Naive thymus-derived CD4-positive, alpha-beta T cell (primary cell): ENCODE measurements around the gene HPS1. TPM values are rescaled to one million over a fixed set of nuclear protein-coding genes. Genes with fewer than 3 reads are reported as not detected.

Experiments
- ATAC-seq: fragments of 150-1000 bp; cut with Tn5 transposase; 2 replicates; pipeline ENCODE4 v1.10.0; 2021; ENCODE audit warnings: mild to moderate bottlenecking, moderate library complexity
- CTCF ChIA-PET: fragments of 350-600 bp; sonication (Branson Sonifier 250); formaldehyde crosslinking; loops from one replicate; lab custom pipeline; 2021; ENCODE audit warnings: antibody characterized with exemption; lab: Charles Lee
- POLR2A ChIA-PET: fragments of 350-600 bp; sonication (Branson Sonifier 250); formaldehyde crosslinking; loops from one replicate; lab custom pipeline; 2021; ENCODE audit warnings: antibody characterized with exemption, inconsistent platforms; lab: Charles Lee
- DNase-seq, 9 donors: peaks; one replicate each; pipeline versions ENCODE4 v3.0.0 to v3.0.0-alpha.2; 2020 to 2022; ENCODE audit warnings: mixed read lengths in 1 of 9
- H3K27ac ChIP-seq: one replicate; pipeline ENCODE4 v1.7.0; 2013; ENCODE audit warnings: mild to moderate bottlenecking, low read depth, low read length, moderate library complexity
- H3K27me3 ChIP-seq, 2 donors: one replicate each; pipeline ENCODE4 v1.7.0; 2013; ENCODE audit warnings: low read length in 2 of 2, mild to moderate bottlenecking in 2 of 2, moderate library complexity in 2 of 2; ENCODE audit not compliant: control insufficient read depth in 2 of 2, insufficient read depth in 2 of 2
- H3K36me3 ChIP-seq, 3 experiments: 1 replicate in 2 of 3; 2 replicates in 1 of 3; pipeline ENCODE4 v1.7.0; 2013; ENCODE audit warnings: low read length in 3 of 3, mild to moderate bottlenecking in 3 of 3, moderate library complexity in 1 of 3; ENCODE audit not compliant: insufficient read depth in 3 of 3, control insufficient read depth in 2 of 3
- H3K4me1 ChIP-seq, 2 donors: one replicate each; pipeline ENCODE4 v1.7.0; 2013; ENCODE audit warnings: low read length in 2 of 2, mild to moderate bottlenecking in 2 of 2, moderate library complexity in 1 of 2; ENCODE audit not compliant: control insufficient read depth in 2 of 2, insufficient read depth in 2 of 2
- H3K4me3 ChIP-seq: 2 replicates; pipeline ENCODE4 v1.7.0; 2013; ENCODE audit warnings: mild to moderate bottlenecking, low read length
- H3K9me3 ChIP-seq, 3 experiments: 1 replicate in 2 of 3; 2 replicates in 1 of 3; pipeline ENCODE4 v1.7.0; 2013; ENCODE audit warnings: low read length in 3 of 3; ENCODE audit not compliant: control insufficient read depth in 2 of 3
- H3K27ac Mint-ChIP-seq, 9 donors: one replicate each; pipeline ENCODE4 v1.8.0; 2020 to 2022; ENCODE audit warnings: mixed read lengths in 9 of 9, mild to moderate bottlenecking in 8 of 9, moderate library complexity in 5 of 9, inconsistent platforms in 2 of 9
- H3K27me3 Mint-ChIP-seq, 5 donors: one replicate each; pipeline ENCODE4 v1.8.0; 2021 to 2022; ENCODE audit warnings: mixed read lengths in 5 of 5, mild to moderate bottlenecking in 1 of 5
- H3K36me3 Mint-ChIP-seq, 5 donors: one replicate each; pipeline ENCODE4 v1.8.0; 2020 to 2022; ENCODE audit warnings: mixed read lengths in 5 of 5, mild to moderate bottlenecking in 3 of 5, inconsistent platforms in 1 of 5
- H3K4me1 Mint-ChIP-seq, 7 donors: one replicate each; pipeline ENCODE4 v1.8.0; 2020 to 2022; ENCODE audit warnings: mixed read lengths in 7 of 7, mild to moderate bottlenecking in 3 of 7, inconsistent platforms in 1 of 7
- H3K4me3 Mint-ChIP-seq, 10 donors: one replicate each; pipeline ENCODE4 v1.8.0; 2020 to 2022; ENCODE audit warnings: mild to moderate bottlenecking in 10 of 10, mixed read lengths in 10 of 10, moderate library complexity in 6 of 10, inconsistent platforms in 2 of 10
- H3K9me3 Mint-ChIP-seq, 11 donors: one replicate each; pipeline ENCODE4 v1.8.0; 2020 to 2022; ENCODE audit warnings: mixed read lengths in 11 of 11, mild to moderate bottlenecking in 4 of 11, inconsistent platforms in 1 of 11, moderate library complexity in 1 of 11
- intact Hi-C, 2 donors: fragments of 100-400 bp; cut with micrococcal nuclease; formaldehyde crosslinking; loops; one replicate each; pipeline ENCODE4 v1.15.1; 2023
- polyA plus RNA-seq, 2 donors: library from polyadenylated mRNA; unstranded; fragments of 300-500 nt; fragmentation: Illumina TruSeq; gene quantifications; one replicate each; pipeline ENCODE4 v1.2.3, GENCODE V29; 2021
- total RNA-seq, 6 experiments: library from RNA in 5 of 6; stranded (reverse) in 5 of 6; gene quantifications; 1 replicate in 5 of 6; 2 replicates in 1 of 6; pipeline ENCODE4 v1.2.3 and lab custom pipeline; 2021 to 2026

Gene HPS1
- total and polyA plus RNA-seq, 7 experiments from 2014 or later: 54.3 to 107 (median 89.5) TPM

DNA sequence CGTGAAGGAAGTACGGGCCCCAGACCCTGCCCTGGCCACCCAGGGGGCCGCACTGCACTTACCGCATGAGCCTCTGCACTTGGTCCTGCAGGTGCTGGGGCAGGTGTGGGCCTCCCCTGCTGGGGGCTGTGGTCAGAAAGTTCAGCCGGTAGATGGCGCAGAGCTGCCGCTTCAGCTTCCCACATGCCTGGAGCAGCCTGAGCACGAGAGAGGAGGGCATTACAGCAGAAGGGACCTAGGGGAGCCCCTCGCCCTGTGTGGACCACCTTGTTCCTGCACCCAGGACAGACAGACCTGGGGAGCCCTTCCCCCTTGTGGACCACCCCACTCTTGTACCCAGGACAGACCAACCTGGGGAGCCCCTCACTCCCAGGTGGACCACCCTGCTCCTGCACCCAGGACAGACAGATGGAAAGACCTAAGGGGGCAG is 23.0 kb downstream of the HPS1 start:
- Mint-ChIP-seq H3K27ac (no peak overlapping the region), H3K36me3 (peaks cover 0 to 23% (median 3%) of the 10 kb centered on the region in 5 donors), H3K27me3 (no peaks in the 10 kb centered on the region), H3K4me3 (no peak overlapping the region), H3K4me1 (no peaks in the 10 kb centered on the region), H3K9me3 (no peaks in the 10 kb centered on the region)
- peaks cover 0 to 76% (median 7%) of the 10 kb centered on the region in 3 experiments for H3K36me3 ChIP-seq
- H3K27me3 ChIP-seq: no peaks in the 10 kb centered on the region
- ChIA-PET POLR2A (interaction anchor here (1.0 kb wide), 1 partner anchor 9 kb away, joined by 4 read pairs; the partner anchor contains the start of gene PYROXD2), CTCF (no interaction called here)
- H3K27ac ChIP-seq: no peak overlapping the region
- no peaks in the 10 kb centered on the region for H3K4me1 ChIP-seq
- ATAC-seq (no peak), DNase-seq (no peak)
- H3K9me3 ChIP-seq: no peaks in the 10 kb centered on the region
- no peak overlapping the region for H3K4me3 ChIP-seq
- intact Hi-C loops: no loop called here

DNA sequence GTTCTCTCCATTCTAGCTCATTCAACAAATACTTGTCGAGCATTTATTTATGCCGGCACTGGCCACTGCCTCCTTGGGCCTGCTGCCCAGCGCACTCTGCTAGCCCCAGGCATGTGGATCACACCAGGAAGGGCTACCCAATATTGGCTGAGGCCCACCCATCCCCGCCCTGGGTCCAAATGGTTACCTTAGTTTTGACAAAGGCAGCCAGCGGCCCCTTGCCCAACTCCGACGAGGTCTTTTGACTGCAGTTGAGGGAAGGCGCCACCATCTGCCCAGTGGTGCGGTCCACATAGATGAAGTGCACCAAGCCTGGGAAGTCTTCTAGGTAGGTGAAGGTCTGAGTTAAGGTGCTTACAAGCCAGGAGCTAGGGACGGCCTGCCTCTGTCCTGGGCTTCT is 24.6 kb downstream of the HPS1 start:
- ChIA-PET CTCF (no interaction called here), POLR2A (no interaction called here)
- peaks cover 0 to 79% (median 7%) of the 10 kb centered on the region in 3 experiments for H3K36me3 ChIP-seq

DNA sequence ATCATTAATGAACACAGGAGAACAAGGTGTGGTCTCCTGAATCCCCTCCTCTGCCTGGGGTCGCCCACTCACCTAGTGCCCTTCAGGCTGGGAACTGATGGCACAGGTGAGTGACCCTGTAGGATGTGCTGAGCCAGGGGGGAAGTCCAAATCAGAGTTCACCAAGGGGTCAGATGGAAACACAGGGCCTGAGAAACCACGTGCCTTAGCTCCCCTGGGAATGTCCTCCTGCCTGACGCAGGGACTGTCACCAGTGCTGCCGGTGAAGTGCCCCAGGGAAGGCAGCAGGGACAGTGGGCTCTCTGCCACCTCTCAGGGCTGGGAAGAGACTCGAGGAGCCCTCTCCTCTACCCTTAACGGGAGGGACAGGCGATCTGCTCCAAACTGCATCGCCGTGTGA is 25.9 kb downstream of the HPS1 start:
- no peak for ATAC-seq
- H3K4me3 Mint-ChIP-seq: no peak overlapping the region
- no peak for DNase-seq
- Histone ChIP-seq H3K4me1 (no peaks in the 10 kb centered on the region), H3K9me3 (no peaks in the 10 kb centered on the region), H3K4me3 (no peak overlapping the region), H3K36me3 (peaks cover 0 to 76% (median 7%) of the 10 kb centered on the region in 3 experiments), H3K27me3 (no peaks in the 10 kb centered on the region), H3K27ac (no peak overlapping the region)
- peaks cover 0 to 18% (median 3%) of the 10 kb centered on the region in 5 donors for H3K36me3 Mint-ChIP-seq
- no peaks in the 10 kb centered on the region for H3K27me3 Mint-ChIP-seq
- peaks cover 0 to 2% (median 0%) of the 10 kb centered on the region in 7 donors for H3K4me1 Mint-ChIP-seq
- H3K9me3 Mint-ChIP-seq: no peaks in the 10 kb centered on the region
- ChIA-PET CTCF (no interaction called here), POLR2A (no interaction called here)
- H3K27ac Mint-ChIP-seq: no peak overlapping the region
- intact Hi-C loops: no loop called here

More for the DNA sequence above, 24.6 kb downstream of the HPS1 start:
- no peak overlapping the region for H3K4me3 Mint-ChIP-seq
- H3K36me3 Mint-ChIP-seq: peaks cover 0 to 18% (median 3%) of the 10 kb centered on the region in 5 donors
- Histone ChIP-seq H3K27ac (no peak overlapping the region), H3K4me3 (no peak overlapping the region), H3K4me1 (no peaks in the 10 kb centered on the region), H3K9me3 (no peaks in the 10 kb centered on the region), H3K27me3 (no peaks in the 10 kb centered on the region)
- DNase-seq (no peak), ATAC-seq (no peak)
- intact Hi-C loops: no loop called here
- no peaks in the 10 kb centered on the region for H3K27me3 Mint-ChIP-seq
- no peak overlapping the region for H3K27ac Mint-ChIP-seq
- H3K9me3 Mint-ChIP-seq: no peaks in the 10 kb centered on the region
- no peaks in the 10 kb centered on the region for H3K4me1 Mint-ChIP-seq

DNA sequence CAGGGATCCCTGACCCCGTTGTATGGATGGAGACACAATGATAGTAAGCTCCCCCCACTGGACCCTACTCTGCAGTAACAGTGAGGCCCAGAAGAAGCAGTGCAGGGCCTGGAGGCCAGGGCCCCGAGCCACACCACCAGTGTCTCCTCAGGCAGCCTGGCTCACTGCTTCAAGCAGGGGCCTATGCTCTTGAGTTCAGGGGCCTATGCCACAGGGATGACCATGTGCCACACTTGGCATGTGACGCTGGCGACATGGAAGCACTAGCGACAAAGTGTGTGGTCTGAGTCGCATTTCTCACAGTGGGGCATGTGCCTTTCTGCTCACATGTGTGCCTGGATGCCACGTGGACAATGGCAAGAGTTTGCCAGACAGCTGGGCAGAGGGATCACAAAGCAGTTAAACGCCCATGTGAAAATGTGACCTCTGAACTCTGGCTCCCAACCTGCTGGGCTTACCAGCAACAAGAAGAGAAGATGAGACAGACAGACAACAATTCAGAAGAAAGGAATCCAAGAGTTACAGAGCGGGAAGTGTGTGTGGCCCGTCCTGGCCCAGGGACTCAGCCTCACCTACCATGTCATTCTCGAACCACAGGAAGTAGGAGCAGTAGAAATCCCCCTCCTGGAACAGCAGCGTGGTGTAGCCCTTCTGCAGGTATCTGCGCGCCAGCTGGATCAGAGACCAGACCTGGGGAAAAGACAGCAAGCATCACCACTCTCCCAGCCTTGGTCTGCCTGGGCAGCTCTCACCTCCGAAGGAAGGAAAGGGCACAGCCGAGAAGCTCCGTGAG is 27.1 kb downstream of the HPS1 start:
- peaks cover 0 to 68% (median 7%) of the 10 kb centered on the region in 3 experiments for H3K36me3 ChIP-seq
- ATAC-seq (no peak), DNase-seq (no peak)
- no peak overlapping the region for H3K27ac ChIP-seq
- Mint-ChIP-seq H3K4me1 (peaks cover 5 to 11% (median 7%) of the 10 kb centered on the region in 7 donors), H3K4me3 (no peak overlapping the region), H3K27ac (peak overlapping the region in 2 of 9 donors; percentile 59 to 63), H3K36me3 (peaks cover 0 to 18% (median 4%) of the 10 kb centered on the region in 5 donors), H3K9me3 (no peaks in the 10 kb centered on the region), H3K27me3 (no peaks in the 10 kb centered on the region)
- intact Hi-C loops: no loop called here
- CTCF ChIA-PET: no interaction called here
- no peaks in the 10 kb centered on the region for H3K27me3 ChIP-seq
- H3K4me3 ChIP-seq: no peak overlapping the region
- peaks cover 0 to 6% of the 10 kb centered on the region in 2 donors for H3K4me1 ChIP-seq
- no peaks in the 10 kb centered on the region for H3K9me3 ChIP-seq
- POLR2A ChIA-PET: no interaction called here

DNA sequence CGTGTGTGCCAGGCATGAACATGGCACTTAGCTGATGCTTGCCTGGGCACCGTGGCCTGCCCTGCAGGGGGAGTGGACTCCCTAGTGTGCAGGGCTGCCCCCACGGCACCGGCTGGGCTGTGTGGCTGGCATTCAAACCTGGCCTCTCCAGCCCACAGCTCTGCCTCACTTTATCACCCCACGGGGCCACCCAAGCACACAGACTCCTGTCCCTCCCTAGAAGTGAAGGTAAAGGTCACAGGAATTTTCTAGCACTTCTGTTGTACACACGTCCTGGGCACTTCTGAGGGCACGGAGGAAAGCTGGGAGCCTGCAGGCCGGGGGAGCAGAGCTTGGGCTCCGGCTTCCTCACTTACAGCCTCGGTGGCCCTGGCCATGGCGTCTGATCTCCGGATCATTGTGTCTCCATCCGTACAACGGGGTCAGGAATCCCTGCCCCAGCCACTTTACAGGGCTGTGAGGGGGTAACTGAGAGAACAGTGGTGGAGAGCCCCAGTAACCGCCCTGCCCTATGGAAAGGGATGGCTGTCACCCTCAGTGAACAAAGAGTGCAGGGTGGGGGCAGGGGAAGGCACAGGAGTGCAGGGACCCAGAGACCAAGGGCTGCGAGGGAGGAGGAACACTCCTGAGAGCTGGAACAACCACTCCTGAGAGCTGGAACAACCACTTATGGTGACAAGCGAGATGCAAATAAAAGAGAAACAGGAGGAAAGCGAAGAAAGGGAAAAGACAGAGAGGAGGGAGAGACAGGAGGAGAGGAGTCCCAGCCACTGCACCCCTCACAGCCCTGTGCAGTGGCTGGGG is 27.9 kb downstream of the HPS1 start:
- H3K27me3 Mint-ChIP-seq: no peaks in the 10 kb centered on the region
- H3K36me3 Mint-ChIP-seq: peaks cover 0 to 18% (median 4%) of the 10 kb centered on the region in 5 donors
- no peak overlapping the region for H3K4me3 Mint-ChIP-seq
- peaks cover 0 to 60% (median 7%) of the 10 kb centered on the region in 3 experiments for H3K36me3 ChIP-seq
- H3K4me1 ChIP-seq: peaks cover 0 to 13% of the 10 kb centered on the region in 2 donors
- H3K4me1 Mint-ChIP-seq: peaks cover 12 to 18% (median 15%) of the 10 kb centered on the region in 7 donors
- H3K27me3 ChIP-seq: no peaks in the 10 kb centered on the region
- no peak overlapping the region for H3K4me3 ChIP-seq
- no peaks in the 10 kb centered on the region for H3K9me3 ChIP-seq
- no peaks in the 10 kb centered on the region for H3K9me3 Mint-ChIP-seq
- no peak overlapping the region for H3K27ac ChIP-seq
- CTCF ChIA-PET: no interaction called here
- POLR2A ChIA-PET: no interaction called here
- intact Hi-C loops: no loop called here
- ATAC-seq: no peak
- H3K27ac Mint-ChIP-seq: no peak overlapping the region
- no peak for DNase-seq

DNA sequence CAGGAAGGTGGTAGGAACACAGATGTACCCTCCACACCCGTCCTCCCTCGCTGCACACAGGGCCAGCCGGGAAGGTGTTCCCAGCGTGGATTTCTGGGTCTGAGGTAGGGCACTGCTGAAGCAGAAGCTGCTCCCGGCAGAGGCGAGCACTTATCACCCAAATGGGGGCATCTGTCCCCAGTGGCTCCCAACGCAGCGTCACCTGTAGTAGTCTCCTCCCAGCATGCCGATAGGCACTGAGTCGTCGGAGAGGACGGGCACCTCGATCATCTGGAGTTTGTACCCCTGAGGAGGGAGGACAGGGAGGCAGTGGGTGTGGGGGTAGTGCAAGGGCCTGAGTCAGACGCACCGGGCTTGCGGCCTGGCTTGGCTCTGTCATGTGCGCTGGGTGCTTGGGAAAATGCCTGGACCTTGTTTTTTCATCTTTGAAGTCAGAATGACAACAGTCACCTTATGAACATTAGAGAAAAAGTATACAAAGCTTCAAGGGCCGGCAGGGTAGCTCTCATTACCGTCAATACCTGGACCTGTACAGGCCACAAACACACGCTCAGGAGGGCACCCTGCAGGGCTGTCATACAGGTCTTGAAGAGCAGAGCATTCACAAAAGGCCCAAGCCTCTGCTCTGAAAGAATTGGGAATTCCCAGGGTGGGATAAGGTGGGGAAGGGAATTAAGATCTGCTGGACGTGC is 28.6 kb downstream of the HPS1 start:
- intact Hi-C loops: no loop called here
- POLR2A ChIA-PET: no interaction called here
- peaks cover 0 to 52% (median 7%) of the 10 kb centered on the region in 3 experiments for H3K36me3 ChIP-seq
- H3K4me3 ChIP-seq: no peak overlapping the region
- H3K9me3 ChIP-seq: no peaks in the 10 kb centered on the region
- Mint-ChIP-seq H3K27ac (peak overlapping the region in 1 of 9 donors; percentile 38), H3K27me3 (no peaks in the 10 kb centered on the region), H3K9me3 (no peaks in the 10 kb centered on the region), H3K4me1 (peaks cover 12 to 23% (median 17%) of the 10 kb centered on the region in 7 donors), H3K4me3 (no peak overlapping the region), H3K36me3 (peaks cover 0 to 18% (median 4%) of the 10 kb centered on the region in 5 donors)
- ATAC-seq: no peak
- H3K27me3 ChIP-seq: no peaks in the 10 kb centered on the region
- CTCF ChIA-PET: no interaction called here
- no peak for DNase-seq
- H3K27ac ChIP-seq: no peak overlapping the region
- H3K4me1 ChIP-seq: peaks cover 0 to 13% of the 10 kb centered on the region in 2 donors
